NCI-H1048 (cell line): ENCODE results near the gene BRPF1.

ENCODE experiments used
- DNase-seq: peaks from one replicate; lab custom pipeline; 2025; lab: John Stamatoyannopoulos, UW

BRPF1 gene

GRCh38 chr3:9701006-9701405, 30.5 kb upstream of the BRPF1 start:
- DNase-seq = no peak

GRCh38 chr3:9701711-9702110, 29.8 kb upstream of the BRPF1 start:
- DNase-seq = no peak

- no peak for DNase-seq
Measured at GRCh38 chr3:9703240-9703639, 28.3 kb upstream of the BRPF1 start.

- DNase-seq = no peak
Measured at GRCh38 chr3:9703736-9704346, 27.7 kb upstream of the BRPF1 start, which contains the start of gene CPNE9. Gene CPNE9 (plus strand): TSS chr3:9703833. CDS start chr3:9703997, 164 bp downstream.

- DNase-seq = no peak
Measured at GRCh38 chr3:9704347-9705322, 26.9 kb upstream of the BRPF1 start.

GRCh38 chr3:9710174-9710739, 21.3 kb upstream of the BRPF1 start:
- DNase-seq = no peak

- DNase-seq = no peak
Measured at GRCh38 chr3:9712415-9712814, 19.1 kb upstream of the BRPF1 start.

GRCh38 chr3:9713142-9713541, 18.4 kb upstream of the BRPF1 start:
- no peak for DNase-seq

GRCh38 chr3:9715136-9715535, 16.4 kb upstream of the BRPF1 start:
- no peak for DNase-seq

- no peak for DNase-seq
Measured at GRCh38 chr3:9715764-9716437, 15.6 kb upstream of the BRPF1 start.

- no peak for DNase-seq
Measured at GRCh38 chr3:9716801-9717555, 14.6 kb upstream of the BRPF1 start.

- DNase-seq = no peak
Measured at GRCh38 chr3:9717563-9717962, 14.0 kb upstream of the BRPF1 start.

GRCh38 chr3:9718118-9718517, 13.4 kb upstream of the BRPF1 start:
- no peak for DNase-seq

GRCh38 chr3:9721015-9721699, 10.4 kb upstream of the BRPF1 start:
- no peak for DNase-seq

- DNase-seq = no peak
Measured at GRCh38 chr3:9721700-9722060, 9.9 kb upstream of the BRPF1 start.

- DNase-seq = no peak
Measured at GRCh38 chr3:9725775-9726515, 5.6 kb upstream of the BRPF1 start.

GRCh38 chr3:9727041-9727595, 4.4 kb upstream of the BRPF1 start:
- no peak for DNase-seq

GRCh38 chr3:9727743-9728142, 3.8 kb upstream of the BRPF1 start:
- no peak for DNase-seq

GRCh38 chr3:9729419-9729818, 2.1 kb upstream of the BRPF1 start:
- DNase-seq = no peak

- no peak for DNase-seq
Measured at GRCh38 chr3:9730657-9731205, 804 bp upstream of the BRPF1 start.
